GM23248 (cell line): ENCODE measurements around the gene MED25.

Source experiments
- EZH2 ChIP-seq: fragments of 200-600 bp; sonication (generic); IDR thresholded peaks from 2 replicates; pipeline ENCODE4 v1.6.1; 2018; ENCODE audit warnings: antibody characterized with exemption, mild to moderate bottlenecking; ENCODE audit not compliant: insufficient read depth, poor library complexity, severe bottlenecking
- EZH2phosphoT487 ChIP-seq: fragments of 200-600 bp; sonication (generic); IDR thresholded peaks from 2 replicates; pipeline ENCODE4 v1.6.1; 2018; ENCODE audit warnings: antibody characterized with exemption, moderate library complexity, mild to moderate bottlenecking, low read depth; ENCODE audit not compliant: insufficient read depth

- TF ChIP-seq EZH2phosphoT487, result no peak
- TF ChIP-seq EZH2, result no peak
Observed at GRCh38 chr19:49816590-49816989, 1.5 kb upstream of the MED25 start.
